T-cell (primary cell): ENCODE measurements around the gene BCORL1. TPM values are rescaled to one million over a fixed set of nuclear protein-coding genes. Genes with fewer than 3 reads are reported as not detected.

Source experiments
- ATAC-seq, 4 experiments: fragments of 200-7000 bp in 3 of 4; fragments of 150-1000 bp in 1 of 4; cut with Tn5 transposase; replicated peaks in 1 of 4; 1 replicate in 3 of 4; 2 replicates in 1 of 4; pipeline ENCODE4 v1.10.0; 2021; ENCODE audit warnings: moderate library complexity in 3 of 4, mild to moderate bottlenecking in 2 of 4, moderate number of reproducible peaks in 1 of 4
- CTCF ChIA-PET, 2 donors: fragments of 300-600 bp; sonication (Branson Sonifier 250); formaldehyde crosslinking; loops; one replicate each; lab custom pipeline; 2022; ENCODE audit warnings: antibody characterized with exemption in 2 of 2; lab: Charles Lee
- POLR2A ChIA-PET, 2 donors: fragments of 300-600 bp; sonication (Branson Sonifier 250); formaldehyde crosslinking; loops; one replicate each; lab custom pipeline; 2022; ENCODE audit warnings: antibody characterized with exemption in 2 of 2; lab: Charles Lee
- DNase-seq, 35 experiments: peaks; one replicate each; pipeline versions ENCODE4 v3.0.0 to v3.0.0-alpha.2; 2013 to 2023
- H3K27ac ChIP-seq: one replicate; pipeline ENCODE4 v1.5.1; 2013; ENCODE audit warnings: low read length
- H3K27me3 ChIP-seq, 2 experiments: replicated peaks in 1 of 2; 1 replicate in 1 of 2; 2 replicates in 1 of 2; pipeline versions ENCODE4 v1.6.1 to v1.7.0; 2013; ENCODE audit warnings: low read length in 1 of 2, mixed read lengths in 1 of 2; ENCODE audit not compliant: control insufficient read depth in 2 of 2, insufficient read depth in 2 of 2; ENCODE audit errors: extremely low read depth in 1 of 2
- H3K36me3 ChIP-seq, 2 donors: 1 replicate in 1 of 2; 2 replicates in 1 of 2; pipeline versions ENCODE4 v1.6.1 to v1.7.0; 2013; ENCODE audit warnings: low read length in 1 of 2; ENCODE audit not compliant: control insufficient read depth in 2 of 2, insufficient read depth in 1 of 2; ENCODE audit errors: extremely low read depth in 1 of 2
- H3K4me1 ChIP-seq, 2 experiments: 1 replicate in 1 of 2; 2 replicates in 1 of 2; pipeline versions ENCODE4 v1.6.1 to v1.7.0; 2013; ENCODE audit warnings: low read length in 2 of 2, mixed read lengths in 1 of 2; ENCODE audit not compliant: insufficient read depth in 2 of 2, control insufficient read depth in 1 of 2; ENCODE audit errors: extremely low read depth in 1 of 2
- H3K4me3 ChIP-seq, 2 donors: 1 replicate in 1 of 2; 2 replicates in 1 of 2; pipeline versions ENCODE4 v1.5.1 to v1.7.0; 2013; ENCODE audit warnings: mild to moderate bottlenecking in 2 of 2, low read length in 1 of 2, moderate library complexity in 1 of 2; ENCODE audit not compliant: control insufficient read depth in 1 of 2; ENCODE audit errors: extremely low read depth in 1 of 2
- H3K9me3 ChIP-seq: 2 replicates; pipeline ENCODE4 v1.7.0; 2013
- H3K27ac Mint-ChIP-seq, 2 donors: one replicate each; pipeline ENCODE4 v1.8.0; 2020 to 2021; ENCODE audit warnings: mild to moderate bottlenecking in 2 of 2, mixed read lengths in 2 of 2
- H3K27me3 Mint-ChIP-seq, 2 donors: one replicate each; pipeline ENCODE4 v1.8.0; 2021 to 2022; ENCODE audit warnings: mixed read lengths in 2 of 2
- H3K36me3 Mint-ChIP-seq: one replicate; pipeline ENCODE4 v1.8.0; 2021; ENCODE audit warnings: mixed read lengths
- H3K4me1 Mint-ChIP-seq, 3 donors: one replicate each; pipeline ENCODE4 v1.8.0; 2020 to 2022; ENCODE audit warnings: mixed read lengths in 3 of 3, mild to moderate bottlenecking in 1 of 3
- H3K4me3 Mint-ChIP-seq, 3 donors: one replicate each; pipeline ENCODE4 v1.8.0; 2020 to 2022; ENCODE audit warnings: mild to moderate bottlenecking in 3 of 3, mixed read lengths in 3 of 3, moderate library complexity in 3 of 3
- H3K9me3 Mint-ChIP-seq, 3 donors: one replicate each; pipeline ENCODE4 v1.8.0; 2020 to 2022; ENCODE audit warnings: mixed read lengths in 3 of 3
- whole genome bisulfite sequencing: methylation state at CpG from one replicate; pipeline ENCODE4 v1.1.5; 2013; ENCODE audit warnings: missing lambda C conversion rate; ENCODE audit not compliant: insufficient coverage; 5-methylcytosine and 5-hydroxymethylcytosine counted together
- total RNA-seq, 35 experiments: library from RNA in 6 of 35; stranded (reverse) in 6 of 35; fragments of 120-200 nt in 1 of 35; gene quantifications; one replicate each; pipeline versions ENCODE4 v1.2.1 to v1.2.4 and lab custom pipeline; 2013 to 2026

Gene BCORL1
- total RNA-seq, 5 donors from 2014 or later (not counting 1 experiment from before 2014, with no cell fraction given), result 8.7 to 13.5 (median 12.3) TPM

GRCh38 chrX:130012683-130013082, 30.2 kb downstream of the BCORL1 start:
- CTCF ChIA-PET, result no interaction called here
- Mint-ChIP-seq H3K4me3 (no peak overlapping the region), H3K4me1 (no peaks in the 10 kb centered on the region), H3K36me3 (peaks cover 6% of the 10 kb centered on the region), H3K9me3 (no peaks in the 10 kb centered on the region), H3K27ac (no peak overlapping the region), H3K27me3 (no peaks in the 10 kb centered on the region)
- WGBS, result 89% methylated on average over 10 of the region's 10 CpGs
- Histone ChIP-seq H3K27me3 (no peaks in the 10 kb centered on the region), H3K27ac (no peak overlapping the region), H3K4me3 (no peak overlapping the region), H3K4me1 (no peaks in the 10 kb centered on the region), H3K36me3 (peaks cover 2 to 15% of the 10 kb centered on the region in 2 donors), H3K9me3 (no peaks in the 10 kb centered on the region)
- DNase-seq, result no peak
- POLR2A ChIA-PET, result no interaction called here
- no peak for ATAC-seq

- DNase-seq (no peak), ATAC-seq (no peak)
- no peak overlapping the region for H3K4me3 ChIP-seq
- ChIA-PET CTCF (interaction anchor here in 1 of 2 donors (1.0 kb wide), 1 partner anchor 377 kb away, joined by 4 read pairs; no protein-coding TSS in a partner anchor), POLR2A (no interaction called here)
- Mint-ChIP-seq H3K27me3 (no peaks in the 10 kb centered on the region), H3K27ac (no peak overlapping the region), H3K4me1 (no peaks in the 10 kb centered on the region), H3K4me3 (no peak overlapping the region), H3K36me3 (peaks cover 6% of the 10 kb centered on the region), H3K9me3 (no peaks in the 10 kb centered on the region)
- WGBS, result no CpG with 5 or more reads among the region's 14 CpGs
- H3K4me1 ChIP-seq, result no peaks in the 10 kb centered on the region
- H3K9me3 ChIP-seq, result no peaks in the 10 kb centered on the region
- H3K27ac ChIP-seq, result no peak overlapping the region
- no peaks in the 10 kb centered on the region for H3K27me3 ChIP-seq
- peaks cover 2 to 15% of the 10 kb centered on the region in 2 donors for H3K36me3 ChIP-seq
Observed at GRCh38 chrX:130013661-130014060, 31.2 kb downstream of the BCORL1 start.

GRCh38 chrX:130014356-130014755, 31.9 kb downstream of the BCORL1 start:
- H3K9me3 Mint-ChIP-seq, result no peaks in the 10 kb centered on the region
- no peak for DNase-seq
- no peaks in the 10 kb centered on the region for H3K4me1 Mint-ChIP-seq
- WGBS, result 98% methylated on average over 8 of the region's 13 CpGs
- no peaks in the 10 kb centered on the region for H3K9me3 ChIP-seq
- POLR2A ChIA-PET, result no interaction called here
- H3K27ac ChIP-seq, result no peak overlapping the region
- no peaks in the 10 kb centered on the region for H3K27me3 ChIP-seq
- H3K4me3 ChIP-seq, result no peak overlapping the region
- CTCF ChIA-PET, result interaction anchor here in 1 of 2 donors (1.0 to 1.2 kb wide), 2 partner anchors 14 to 378 kb away, joined by 4 to 5 read pairs; no protein-coding TSS in a partner anchor
- peaks cover 6% of the 10 kb centered on the region for H3K36me3 Mint-ChIP-seq
- H3K27ac Mint-ChIP-seq, result no peak overlapping the region
- H3K36me3 ChIP-seq, result peaks cover 2 to 15% of the 10 kb centered on the region in 2 donors
- no peaks in the 10 kb centered on the region for H3K4me1 ChIP-seq
- no peak overlapping the region for H3K4me3 Mint-ChIP-seq
- H3K27me3 Mint-ChIP-seq, result no peaks in the 10 kb centered on the region
- no peak for ATAC-seq

GRCh38 chrX:130014770-130015169, 32.3 kb downstream of the BCORL1 start:
- H3K36me3 Mint-ChIP-seq, result peaks cover 6% of the 10 kb centered on the region
- Histone ChIP-seq H3K27me3 (no peaks in the 10 kb centered on the region), H3K36me3 (peaks cover 2 to 12% of the 10 kb centered on the region in 2 donors), H3K9me3 (no peaks in the 10 kb centered on the region), H3K4me1 (no peaks in the 10 kb centered on the region), H3K27ac (no peak overlapping the region), H3K4me3 (no peak overlapping the region)
- H3K4me3 Mint-ChIP-seq, result no peak overlapping the region
- H3K4me1 Mint-ChIP-seq, result no peaks in the 10 kb centered on the region
- ChIA-PET CTCF (interaction anchor here in 1 of 2 donors (1.0 to 1.2 kb wide), 2 partner anchors 14 to 378 kb away, joined by 4 to 5 read pairs; no protein-coding TSS in a partner anchor), POLR2A (no interaction called here)
- H3K9me3 Mint-ChIP-seq, result no peaks in the 10 kb centered on the region
- ATAC-seq (no peak), DNase-seq (no peak)
- H3K27ac Mint-ChIP-seq, result no peak overlapping the region
- no peaks in the 10 kb centered on the region for H3K27me3 Mint-ChIP-seq
- 95% methylated on average over 10 of the region's 12 CpGs for WGBS

- CTCF ChIA-PET, result interaction anchor here in 1 of 2 donors (1.2 kb wide), 1 partner anchor 13 kb away, joined by 5 read pairs; no protein-coding TSS in a partner anchor
- ATAC-seq (no peak), DNase-seq (no peak)
- H3K27me3 Mint-ChIP-seq, result no peaks in the 10 kb centered on the region
- H3K27ac ChIP-seq, result no peak overlapping the region
- POLR2A ChIA-PET, result no interaction called here
- H3K27ac Mint-ChIP-seq, result no peak overlapping the region
- H3K9me3 ChIP-seq, result no peaks in the 10 kb centered on the region
- WGBS, result 99% methylated on average over 12 of the region's 15 CpGs
- H3K4me3 Mint-ChIP-seq, result no peak overlapping the region
- H3K4me1 ChIP-seq, result no peaks in the 10 kb centered on the region
- no peaks in the 10 kb centered on the region for H3K27me3 ChIP-seq
- no peaks in the 10 kb centered on the region for H3K4me1 Mint-ChIP-seq
- H3K9me3 Mint-ChIP-seq, result no peaks in the 10 kb centered on the region
- peaks cover 2 to 11% of the 10 kb centered on the region in 2 donors for H3K36me3 ChIP-seq
- peaks cover 6% of the 10 kb centered on the region for H3K36me3 Mint-ChIP-seq
- H3K4me3 ChIP-seq, result no peak overlapping the region
Observed at GRCh38 chrX:130015181-130015580, 32.7 kb downstream of the BCORL1 start.

- Histone ChIP-seq H3K4me1 (no peaks in the 10 kb centered on the region), H3K4me3 (no peak overlapping the region), H3K9me3 (no peaks in the 10 kb centered on the region), H3K27ac (no peak overlapping the region), H3K36me3 (peaks cover 2 to 21% of the 10 kb centered on the region in 2 donors), H3K27me3 (no peaks in the 10 kb centered on the region)
- H3K4me1 Mint-ChIP-seq, result no peaks in the 10 kb centered on the region
- H3K27me3 Mint-ChIP-seq, result no peaks in the 10 kb centered on the region
- H3K36me3 Mint-ChIP-seq, result peaks cover 8% of the 10 kb centered on the region
- ChIA-PET POLR2A (no interaction called here), CTCF (interaction anchor here in 1 of 2 donors (1.5 kb wide), 1 partner anchor 10 kb away, joined by 6 read pairs; no protein-coding TSS in a partner anchor)
- ATAC-seq, result no peak
- H3K9me3 Mint-ChIP-seq, result no peaks in the 10 kb centered on the region
- peak overlapping the region in 1 of 2 donors; percentile 45 for H3K27ac Mint-ChIP-seq
- DNase-seq, result no peak
- H3K4me3 Mint-ChIP-seq, result no peak overlapping the region
- no CpG with 5 or more reads among the region's 1 CpG for WGBS
Observed at GRCh38 chrX:130018143-130018542, 35.7 kb downstream of the BCORL1 start.
